Stimulated activated CD4-positive, alpha-beta T cell treated with anti-CD3 and anti-CD28 coated beads, Interleukin-12 subunit alpha, Interleukin-12 subunit beta, amount 100 ng/mL, for 48 hours (primary cell): Measurements from ENCODE around the gene C11orf58.

ENCODE experiments used
- DNase-seq, 3 donors: peaks; one replicate each; pipeline ENCODE4 v3.0.0-alpha.2; 2020; ENCODE audit warnings: low read depth in 2 of 3, low spot score in 1 of 3

C11orf58 gene

GRCh38 chr11:16738193-16738946 lies at the start of gene C11orf58:
TSS of gene C11orf58 (plus strand) at chr11:16738647. CDS start at chr11:16738779, 132 bp downstream.
- peak; percentile 89 to 91 (median 90) for DNase-seq

GRCh38 chr11:16690086-16690485 lies 48.4 kb upstream of the C11orf58 start:
- no peak for DNase-seq

GRCh38 chr11:16703795-16704194 lies 34.7 kb upstream of the C11orf58 start:
- DNase-seq: no peak

- no peak for DNase-seq
Measured at GRCh38 chr11:16713594-16713993, 24.9 kb upstream of the C11orf58 start.

GRCh38 chr11:16722581-16723344 lies 15.7 kb upstream of the C11orf58 start:
- no peak for DNase-seq

GRCh38 chr11:16727806-16728205 lies 10.6 kb upstream of the C11orf58 start:
- no peak for DNase-seq

GRCh38 chr11:16737818-16738192 lies 642 bp upstream of the C11orf58 start:
- DNase-seq: no peak

- no peak for DNase-seq
Measured at GRCh38 chr11:16738947-16739815, 734 bp downstream of the C11orf58 start.

- no peak for DNase-seq
Measured at GRCh38 chr11:16741473-16741872, 3.0 kb downstream of the C11orf58 start.

GRCh38 chr11:16743478-16743877 lies 5.0 kb downstream of the C11orf58 start:
- DNase-seq: no peak

- DNase-seq: no peak
Measured at GRCh38 chr11:16744128-16744725, 5.8 kb downstream of the C11orf58 start.

GRCh38 chr11:16745950-16746605 lies 7.6 kb downstream of the C11orf58 start:
- no peak for DNase-seq

GRCh38 chr11:16749092-16749491 lies 10.6 kb downstream of the C11orf58 start:
- no peak for DNase-seq

- DNase-seq: no peak
Measured at GRCh38 chr11:16749666-16750065, 11.2 kb downstream of the C11orf58 start.

- no peak for DNase-seq
Measured at GRCh38 chr11:16750417-16750816, 12.0 kb downstream of the C11orf58 start.

- DNase-seq: no peak
Measured at GRCh38 chr11:16758382-16759024, 20.1 kb downstream of the C11orf58 start.

- no peak for DNase-seq
Measured at GRCh38 chr11:16759857-16760508, 21.5 kb downstream of the C11orf58 start.

- DNase-seq: no peak
Measured at GRCh38 chr11:16763746-16764145, 25.3 kb downstream of the C11orf58 start.

- DNase-seq: no peak
Measured at GRCh38 chr11:16764888-16765287, 26.4 kb downstream of the C11orf58 start.

GRCh38 chr11:16767137-16767536 lies 28.7 kb downstream of the C11orf58 start:
- DNase-seq: no peak
